WTC11 (cell line): ENCODE data around the gene MAML2.

ENCODE experiments used
- AFF4 ChIP-seq: sonication (generic); formaldehyde crosslinking; IDR thresholded peaks from 2 replicates; pipeline ENCODE4 v1.8.1; 2023; ENCODE audit warnings: mild to moderate bottlenecking, missing genetic modification reagents, borderline replicate concordance
- ATF3 ChIP-seq: sonication (generic); formaldehyde crosslinking; conservative IDR thresholded peaks from 2 replicates; pipeline ENCODE4 v1.8.1; 2022; ENCODE audit warnings: mild to moderate bottlenecking, missing genetic modification reagents
- CTCF ChIP-seq: fragments of 200-600 bp; IDR thresholded peaks from 2 replicates; pipeline ENCODE4 v1.8.0; 2022; ENCODE audit warnings: antibody characterized with exemption
- FOXP4 ChIP-seq: sonication (generic); formaldehyde crosslinking; IDR thresholded peaks from 2 replicates; pipeline ENCODE4 v1.8.0; 2022; ENCODE audit warnings: mild to moderate bottlenecking, missing genetic modification reagents
- IRF2 ChIP-seq: sonication (generic); formaldehyde crosslinking; IDR thresholded peaks from 2 replicates; pipeline ENCODE4 v1.8.0; 2022; ENCODE audit warnings: low read depth, missing genetic modification reagents, borderline replicate concordance
- NFE2L1 ChIP-seq: sonication (generic); formaldehyde crosslinking; IDR thresholded peaks from 2 replicates; pipeline ENCODE4 v1.8.1; 2023; ENCODE audit warnings: missing genetic modification reagents
- NFYB ChIP-seq: sonication (generic); formaldehyde crosslinking; conservative IDR thresholded peaks from 2 replicates; pipeline ENCODE4 v1.8.0; 2022; ENCODE audit warnings: low read depth, missing genetic modification reagents
- TCF7 ChIP-seq: sonication (generic); formaldehyde crosslinking; IDR thresholded peaks from 2 replicates; pipeline ENCODE4 v1.8.0; 2022; ENCODE audit warnings: mild to moderate bottlenecking, low read depth, missing genetic modification reagents, moderate library complexity
- TP53 ChIP-seq: sonication (generic); formaldehyde crosslinking; IDR thresholded peaks from 2 replicates; pipeline ENCODE4 v1.8.1; 2023; ENCODE audit warnings: mild to moderate bottlenecking, missing genetic modification reagents
- ZNF138 ChIP-seq: sonication (generic); formaldehyde crosslinking; conservative IDR thresholded peaks from 2 replicates; pipeline ENCODE4 v1.8.1; 2022; ENCODE audit warnings: mild to moderate bottlenecking, moderate library complexity, missing genetic modification reagents
- ZNF232 ChIP-seq: sonication (generic); formaldehyde crosslinking; IDR thresholded peaks from 2 replicates; pipeline ENCODE4 v1.8.0; 2022; ENCODE audit warnings: mild to moderate bottlenecking, missing genetic modification reagents
- TF ChIP-seq, protein P1 (sequence below): sonication (generic); formaldehyde crosslinking; IDR thresholded peaks from 2 replicates; pipeline ENCODE4 v1.8.1; 2023; ENCODE audit warnings: mild to moderate bottlenecking, missing genetic modification reagents, moderate library complexity

DNA sequence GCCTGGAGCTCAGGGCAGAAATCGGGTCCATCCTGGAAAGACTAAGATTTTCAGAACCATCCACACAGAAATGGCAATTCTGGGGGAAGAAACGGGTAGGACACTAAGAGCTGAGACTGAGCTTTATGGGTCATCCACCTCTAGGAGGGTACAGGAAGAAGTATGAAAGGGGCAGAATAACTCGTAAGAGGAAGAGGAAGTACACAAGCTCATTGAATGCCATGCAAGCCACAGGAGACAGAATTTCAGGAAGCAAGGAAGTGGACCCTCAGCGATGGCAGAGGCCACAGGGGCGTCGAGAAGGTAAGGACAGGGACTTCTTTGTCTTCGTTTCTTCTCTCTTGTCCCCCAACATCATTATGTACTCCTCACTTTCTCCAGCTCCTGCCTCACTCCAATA is 169.6 kb downstream of the MAML2 start:
- TF ChIP-seq NFYB (CRISPR knock-in tag) (no peak), IRF2 (CRISPR knock-in tag) (no peak), CTCF (no peak), ATF3 (CRISPR knock-in tag) (no peak), ZNF232 (CRISPR knock-in tag) (no peak), NFE2L1 (CRISPR knock-in tag) (no peak), ZNF138 (CRISPR knock-in tag) (no peak), TCF7 (no peak), AFF4 (CRISPR knock-in tag) (no peak), FOXP4 (CRISPR knock-in tag) (no peak), TP53 (CRISPR knock-in tag) (no peak)
- TF ChIP-seq, protein P1, sequence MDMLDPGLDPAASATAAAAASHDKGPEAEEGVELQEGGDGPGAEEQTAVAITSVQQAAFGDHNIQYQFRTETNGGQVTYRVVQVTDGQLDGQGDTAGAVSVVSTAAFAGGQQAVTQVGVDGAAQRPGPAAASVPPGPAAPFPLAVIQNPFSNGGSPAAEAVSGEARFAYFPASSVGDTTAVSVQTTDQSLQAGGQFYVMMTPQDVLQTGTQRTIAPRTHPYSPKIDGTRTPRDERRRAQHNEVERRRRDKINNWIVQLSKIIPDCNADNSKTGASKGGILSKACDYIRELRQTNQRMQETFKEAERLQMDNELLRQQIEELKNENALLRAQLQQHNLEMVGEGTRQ = no peak
